KMS-11 (cell line): ENCODE results near the gene TAS2R30.
"Not testable (repeated sequence)": the region's sequence is repeated elsewhere in the genome, so short reads cannot be mapped to it uniquely, and the experiment has no call there.

Experiments used
- H2AFZ ChIP-seq: fragments of 200-600 bp; sonication (generic); 2 replicates; pipeline ENCODE4 v1.6.1; 2016; ENCODE audit warnings: antibody characterized with exemption, mixed run types, low read depth
- H3K27ac ChIP-seq: fragments of 200-600 bp; sonication (generic); 2 replicates; pipeline ENCODE4 v1.6.1; 2016; ENCODE audit warnings: mild to moderate bottlenecking, mixed run types
- H3K27me3 ChIP-seq: fragments of 200-600 bp; sonication (generic); 2 replicates; pipeline ENCODE4 v1.6.1; 2017; ENCODE audit warnings: mild to moderate bottlenecking, low read depth, mixed run types, moderate library complexity; ENCODE audit not compliant: insufficient read depth
- H3K36me3 ChIP-seq: fragments of 200-600 bp; sonication (generic); 2 replicates; pipeline ENCODE4 v1.6.1; 2017; ENCODE audit warnings: mild to moderate bottlenecking, mixed run types; ENCODE audit not compliant: insufficient read depth
- H3K4me1 ChIP-seq: fragments of 200-600 bp; sonication (generic); 2 replicates; pipeline ENCODE4 v1.6.1; 2016; ENCODE audit warnings: mild to moderate bottlenecking, low read depth, mixed run types; ENCODE audit not compliant: poor library complexity, severe bottlenecking
- H3K4me2 ChIP-seq: fragments of 200-600 bp; sonication (generic); 2 replicates; pipeline ENCODE4 v1.7.0; 2016; ENCODE audit warnings: mild to moderate bottlenecking, mixed run types
- H3K4me3 ChIP-seq: fragments of 200-600 bp; sonication (generic); IDR thresholded peaks from 2 replicates; pipeline ENCODE4 v1.6.1; 2017; ENCODE audit warnings: low read depth, low read length, mixed read lengths; ENCODE audit not compliant: insufficient read depth
- H3K79me2 ChIP-seq: fragments of 200-600 bp; sonication (generic); 2 replicates; pipeline ENCODE4 v1.6.1; 2016; ENCODE audit warnings: low read depth, mixed run types; ENCODE audit not compliant: insufficient read depth
- H3K9ac ChIP-seq: fragments of 200-600 bp; sonication (generic); 2 replicates; pipeline ENCODE4 v1.6.1; 2016; ENCODE audit warnings: mild to moderate bottlenecking, mixed run types
- H4K20me1 ChIP-seq: fragments of 200-600 bp; sonication (generic); 2 replicates; pipeline ENCODE4 v1.6.1; 2016; ENCODE audit warnings: mild to moderate bottlenecking, mixed run types; ENCODE audit not compliant: insufficient read depth
- TF ChIP-seq, protein P1 (sequence below): fragments of 200-600 bp; sonication (generic); conservative IDR thresholded peaks from 2 replicates; pipeline ENCODE4 v1.6.1; 2017; ENCODE audit warnings: low read depth, mild to moderate bottlenecking, antibody characterized with exemption, low read length, moderate library complexity, mixed read lengths

Gene TAS2R30

DNA sequence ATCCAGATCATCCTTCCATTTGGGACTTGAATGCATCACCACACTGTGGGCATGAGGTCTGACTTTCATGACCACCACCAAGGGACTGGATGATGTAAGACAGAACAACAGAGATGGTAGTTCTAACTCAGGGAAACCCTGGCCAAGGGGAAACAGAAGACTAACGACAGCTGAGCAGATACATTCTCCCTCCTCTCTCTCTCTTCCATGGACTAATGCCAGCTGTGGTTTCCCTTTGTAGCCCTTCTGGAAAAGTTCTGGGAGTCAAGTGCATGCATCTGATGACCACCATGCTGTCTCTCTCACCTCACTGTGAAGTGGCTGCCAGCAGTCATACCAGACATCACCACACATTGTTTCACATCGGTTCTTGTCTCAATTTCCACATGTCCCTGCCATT lies 3.4 kb downstream of the TAS2R30 start:
- Histone ChIP-seq H3K9ac (no peak overlapping the region), H4K20me1 (no peaks in the 10 kb centered on the region), H3K27me3 (no peaks in the 10 kb centered on the region), H3K79me2 (no peaks in the 10 kb centered on the region; the same call in 1 of the 2 replicates), H3K27ac (no peak overlapping the region), H3K4me3 (no peak overlapping the region), H3K4me1 (no peaks in the 10 kb centered on the region), H2AFZ (no peak overlapping the region), H3K4me2 (no peak overlapping the region), H3K36me3 (no peaks in the 10 kb centered on the region)
- TF ChIP-seq, protein P1, sequence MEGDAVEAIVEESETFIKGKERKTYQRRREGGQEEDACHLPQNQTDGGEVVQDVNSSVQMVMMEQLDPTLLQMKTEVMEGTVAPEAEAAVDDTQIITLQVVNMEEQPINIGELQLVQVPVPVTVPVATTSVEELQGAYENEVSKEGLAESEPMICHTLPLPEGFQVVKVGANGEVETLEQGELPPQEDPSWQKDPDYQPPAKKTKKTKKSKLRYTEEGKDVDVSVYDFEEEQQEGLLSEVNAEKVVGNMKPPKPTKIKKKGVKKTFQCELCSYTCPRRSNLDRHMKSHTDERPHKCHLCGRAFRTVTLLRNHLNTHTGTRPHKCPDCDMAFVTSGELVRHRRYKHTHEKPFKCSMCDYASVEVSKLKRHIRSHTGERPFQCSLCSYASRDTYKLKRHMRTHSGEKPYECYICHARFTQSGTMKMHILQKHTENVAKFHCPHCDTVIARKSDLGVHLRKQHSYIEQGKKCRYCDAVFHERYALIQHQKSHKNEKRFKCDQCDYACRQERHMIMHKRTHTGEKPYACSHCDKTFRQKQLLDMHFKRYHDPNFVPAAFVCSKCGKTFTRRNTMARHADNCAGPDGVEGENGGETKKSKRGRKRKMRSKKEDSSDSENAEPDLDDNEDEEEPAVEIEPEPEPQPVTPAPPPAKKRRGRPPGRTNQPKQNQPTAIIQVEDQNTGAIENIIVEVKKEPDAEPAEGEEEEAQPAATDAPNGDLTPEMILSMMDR, result no peak

DNA sequence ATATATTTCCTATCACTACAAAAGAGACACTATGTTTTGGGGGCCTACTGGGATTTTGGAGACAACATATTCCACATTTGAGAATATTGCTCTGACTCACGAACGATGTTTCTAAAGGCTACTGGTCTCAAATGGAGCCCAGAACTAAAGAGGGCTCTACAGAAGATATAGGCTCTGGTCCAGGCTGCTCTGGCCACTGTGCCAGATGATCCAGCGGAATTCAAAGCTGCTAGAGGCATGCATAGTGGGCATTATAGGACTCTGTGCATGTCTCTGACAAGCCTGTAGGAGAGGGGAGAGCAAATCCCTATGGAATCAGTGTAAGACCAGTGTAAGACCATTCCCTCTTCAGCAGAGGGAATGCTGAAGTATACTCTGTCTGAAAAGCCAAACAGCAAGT lies 4.1 kb downstream of the TAS2R30 start:
- H3K4me2 ChIP-seq, result no peak overlapping the region
- H3K4me1 ChIP-seq, result no peaks in the 10 kb centered on the region
- no peaks in the 10 kb centered on the region for H3K27me3 ChIP-seq
- no peaks in the 10 kb centered on the region for H4K20me1 ChIP-seq
- no peaks in the 10 kb centered on the region; the same call in 1 of the 2 replicates for H3K79me2 ChIP-seq
- H2AFZ ChIP-seq, result no peak overlapping the region
- H3K27ac ChIP-seq, result no peak overlapping the region
- TF ChIP-seq, protein P1, result no peak
- H3K4me3 ChIP-seq, result no peak overlapping the region
- no peaks in the 10 kb centered on the region for H3K36me3 ChIP-seq
- no peak overlapping the region for H3K9ac ChIP-seq

DNA sequence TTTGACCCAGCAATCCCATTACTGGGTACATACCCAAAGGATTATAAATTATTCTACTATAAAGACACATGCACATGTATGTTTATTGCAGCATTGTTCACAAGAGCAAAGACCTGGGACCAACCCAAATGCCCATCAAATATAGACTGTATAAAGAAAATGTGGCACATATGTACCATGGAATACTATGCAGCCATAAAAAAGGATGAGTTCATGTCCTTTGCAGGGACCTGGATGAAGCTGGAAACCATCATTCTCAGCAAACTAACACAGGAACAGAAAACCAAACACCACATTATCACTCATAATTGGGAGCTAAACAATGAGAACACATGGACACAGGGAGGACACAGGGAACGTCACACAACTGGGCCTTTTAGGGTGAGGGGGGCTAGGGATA lies 20.3 kb downstream of the TAS2R30 start:
- H3K36me3 ChIP-seq, H3K4me3 ChIP-seq, H4K20me1 ChIP-seq, H3K4me2 ChIP-seq, H3K4me1 ChIP-seq, H3K9ac ChIP-seq, H3K27ac ChIP-seq, H3K27me3 ChIP-seq, H2AFZ ChIP-seq: not testable (repeated sequence)
- H3K79me2 ChIP-seq, result peaks cover 39% of the 10 kb centered on the region

DNA sequence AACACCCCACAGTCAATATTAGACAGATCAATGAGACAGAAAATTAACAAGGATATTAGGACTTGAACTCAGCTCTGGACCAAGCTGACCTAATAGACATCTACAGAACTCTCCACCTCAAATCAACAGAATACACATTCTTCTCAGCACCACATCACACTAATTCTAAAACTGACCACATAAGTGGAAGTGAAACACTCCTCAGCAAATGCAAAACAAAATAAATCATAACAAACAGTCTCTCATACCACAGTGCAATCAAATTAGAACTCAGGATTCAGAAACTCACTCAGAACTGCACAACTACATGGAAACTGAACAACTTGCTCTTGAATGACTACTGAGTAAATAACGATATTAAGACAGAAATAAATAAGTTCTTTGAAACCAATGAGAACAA lies 23.2 kb downstream of the TAS2R30 start:
- not testable (repeated sequence) for H3K9ac ChIP-seq, H3K4me3 ChIP-seq, H3K27ac ChIP-seq, H3K4me1 ChIP-seq, H3K4me2 ChIP-seq, H4K20me1 ChIP-seq, H3K36me3 ChIP-seq, H2AFZ ChIP-seq, H3K27me3 ChIP-seq
- H3K79me2 ChIP-seq, result peaks cover 31% of the 10 kb centered on the region

DNA sequence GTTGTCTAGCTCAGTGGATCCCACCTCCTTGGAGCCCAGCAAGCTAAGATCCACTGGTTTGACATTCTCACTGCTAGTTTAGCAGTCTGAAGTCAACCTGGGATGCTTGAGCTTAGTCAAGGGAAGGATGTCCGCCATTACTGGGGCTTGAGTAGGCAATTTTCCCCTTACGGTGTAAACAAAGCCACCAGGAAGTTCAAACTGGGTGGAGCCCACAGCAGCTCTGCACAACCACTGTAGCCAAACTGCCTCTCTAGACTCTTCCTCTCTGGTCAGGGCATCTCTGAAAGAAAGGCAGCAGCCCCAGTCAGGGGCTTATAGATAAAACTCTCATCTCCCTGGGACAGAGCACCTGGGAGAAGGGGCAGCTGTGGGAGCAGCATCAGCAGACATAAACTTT lies 25.6 kb downstream of the TAS2R30 start:
- TF ChIP-seq, protein P1, result no peak
- H3K27me3 ChIP-seq, result no peaks in the 10 kb centered on the region
- no peak overlapping the region for H3K27ac ChIP-seq
- no peak overlapping the region for H3K4me2 ChIP-seq
- no peaks in the 10 kb centered on the region for H4K20me1 ChIP-seq
- H3K4me1 ChIP-seq, result no peaks in the 10 kb centered on the region
- no peak overlapping the region for H3K4me3 ChIP-seq
- H3K79me2 ChIP-seq, result peaks cover 27% of the 10 kb centered on the region
- no peak overlapping the region for H3K9ac ChIP-seq
- H3K36me3 ChIP-seq, result no peaks in the 10 kb centered on the region
- no peak overlapping the region for H2AFZ ChIP-seq
